SK-N-SH (cell line): ENCODE results near the gene PSMD14. TPM values are rescaled to one million over a fixed set of nuclear protein-coding genes. Genes with fewer than 3 reads are reported as not detected.
"Not testable (repeated sequence)": the region's sequence is repeated elsewhere in the genome, so short reads cannot be mapped to it uniquely, and the experiment has no call there.

Experiments
- CTCF ChIA-PET: fragments of 300-600, 350-600 bp; formaldehyde crosslinking; extraction: SDS; loops from one replicate; lab custom pipeline; 2021; lab: Yijun Ruan, JAX
- POLR2A ChIA-PET: fragments of 350-600 bp; sonication (Branson Sonifier 250); formaldehyde crosslinking; extraction: SDS; loops from one replicate; lab custom pipeline; 2020; ENCODE audit warnings: antibody characterized with exemption, inconsistent platforms; lab: Yijun Ruan, JAX
- DNase-seq: peaks from one replicate; pipeline ENCODE4 v3.0.0; 2012
- H2AFZ ChIP-seq: fragments of 200-600 bp; sonication (generic); 2 replicates; pipeline ENCODE4 v1.8.1; 2016; ENCODE audit warnings: antibody characterized with exemption, mild to moderate bottlenecking, low read depth
- H3F3A ChIP-seq: fragments of 200-600 bp; sonication (generic); replicated peaks from 2 replicates; pipeline ENCODE3; 2016; ENCODE audit warnings: antibody characterized with exemption, mild to moderate bottlenecking; ENCODE audit not compliant: insufficient read depth
- H3K27ac ChIP-seq, 2 experiments: fragments of 200-500 bp in 1 of 2; fragments of 200-600 bp in 1 of 2; sonication (Bioruptor generic) in 1 of 2; sonication (generic), shearing (Covaris generic) in 1 of 2; 2 replicates each; pipeline versions ENCODE4 v1.5.1 to v1.6.1; 2014 to 2016; ENCODE audit warnings: low read depth in 2 of 2, inconsistent platforms in 1 of 2, low read length in 1 of 2, mild to moderate bottlenecking in 1 of 2, mixed read lengths in 1 of 2
- H3K27me3 ChIP-seq: fragments of 200-600 bp; sonication (generic), shearing (Covaris generic); 2 replicates; pipeline ENCODE4 v1.6.1; 2016; ENCODE audit warnings: mixed run types; ENCODE audit not compliant: insufficient read depth
- H3K36me3 ChIP-seq, 2 experiments: fragments of 200-500 bp in 1 of 2; fragments of 200-600 bp in 1 of 2; sonication (Bioruptor generic) in 1 of 2; sonication (generic) in 1 of 2; replicated peaks in 1 of 2; 2 replicates each; pipeline versions ENCODE3 to v1.5.1; 2014 to 2016; ENCODE audit warnings: low read length in 1 of 2, mild to moderate bottlenecking in 1 of 2; ENCODE audit not compliant: insufficient read depth in 2 of 2, control insufficient read depth in 1 of 2
- H3K4me1 ChIP-seq, 2 experiments: fragments of 200-500 bp in 1 of 2; fragments of 200-600 bp in 1 of 2; sonication (Bioruptor generic) in 1 of 2; sonication (generic), shearing (Covaris generic) in 1 of 2; 2 replicates each; pipeline versions ENCODE4 v1.5.1 to v1.6.1; 2014 to 2016; ENCODE audit warnings: low read depth in 1 of 2, low read length in 1 of 2, mixed run types in 1 of 2; ENCODE audit not compliant: insufficient read depth in 2 of 2, control insufficient read depth in 1 of 2
- H3K4me2 ChIP-seq: fragments of 200-600 bp; sonication (generic), shearing (Covaris generic); 2 replicates; pipeline ENCODE4 v1.6.1; 2017; ENCODE audit warnings: mixed run types
- H3K4me3 ChIP-seq, 2 experiments: fragments of 200-500 bp in 1 of 2; fragments of 200-600 bp in 1 of 2; sonication (Bioruptor generic) in 1 of 2; sonication (generic), shearing (Covaris generic) in 1 of 2; 2 replicates each; pipeline versions ENCODE4 v1.5.1 to v1.8.1; 2014 to 2016; ENCODE audit warnings: low read depth in 2 of 2, inconsistent platforms in 1 of 2, low read length in 1 of 2, mild to moderate bottlenecking in 1 of 2, mixed read lengths in 1 of 2, moderate library complexity in 1 of 2
- H3K79me2 ChIP-seq: fragments of 200-600 bp; sonication (generic); 2 replicates; pipeline ENCODE4 v1.8.1; 2017; ENCODE audit warnings: mild to moderate bottlenecking; ENCODE audit not compliant: insufficient read depth
- H3K9ac ChIP-seq: fragments of 200-600 bp; sonication (generic); 2 replicates; pipeline ENCODE4 v1.6.1; 2017; ENCODE audit warnings: mixed run types
- H3K9me2 ChIP-seq: fragments of 200-600 bp; sonication (generic); 2 replicates; pipeline ENCODE4 v1.6.1; 2017; ENCODE audit warnings: mixed run types
- H3K9me3 ChIP-seq: fragments of 200-600 bp; sonication (generic); 2 replicates; pipeline ENCODE4 v1.6.1; 2017; ENCODE audit warnings: mixed run types, mild to moderate bottlenecking, moderate library complexity
- H4K20me1 ChIP-seq: fragments of 200-600 bp; sonication (generic); 2 replicates; pipeline ENCODE4 v1.6.1; 2017; ENCODE audit warnings: mild to moderate bottlenecking, mixed run types; ENCODE audit not compliant: insufficient read depth
- CTCF ChIP-seq: fragments of 200-600 bp; sonication (generic); IDR thresholded peaks from 2 replicates; pipeline ENCODE4 v1.6.1; 2017; ENCODE audit warnings: antibody characterized with exemption, mild to moderate bottlenecking, moderate library complexity
- RAD21 ChIP-seq: IDR thresholded peaks from 2 replicates; pipeline ENCODE4 v1.6.1; 2012; ENCODE audit warnings: mild to moderate bottlenecking, low read length
- WGBS: methylation state at CpG from one replicate; pipeline ENCODE4 v1.1.6; 2017; ENCODE audit warnings: low lambda C conversion rate; 5-methylcytosine and 5-hydroxymethylcytosine counted together
- polyA plus RNA-seq, 3 experiments: library from polyadenylated mRNA; depleted of rRNA; stranded (reverse); fragments of >200 nt; gene quantifications; 2 replicates each; pipeline ENCODE4 v1.2.3, GENCODE V29; 2012

PSMD14 gene
- polyA plus RNA-seq, 1 of the 3 experiments (the other 2 are of a cell fraction): 50.4 TPM

- CTCF ChIA-PET: interaction anchor here (0.8 to 1.8 kb wide), 4 partner anchors 28 to 298 kb away, joined by 3 to 7 read pairs (median 4); partner anchors contain the start of gene PSMD14
- H4K20me1 ChIP-seq, POLR2A ChIA-PET, H3K4me3 ChIP-seq, H3K4me2 ChIP-seq, H3F3A ChIP-seq, H3K4me1 ChIP-seq, H3K9me2 ChIP-seq, H3K27ac ChIP-seq, H3K9me3 ChIP-seq, H2AFZ ChIP-seq: not testable (repeated sequence)
- peak; percentile 13 for DNase-seq
- TF ChIP-seq RAD21 (peak; percentile 57), CTCF (peak; percentile 45)
- TF ChIP-seq, all 33 proteins: peak for 2; not testable (repeated sequence) for 31
- H3K27me3 ChIP-seq: peaks cover 13% of the 10 kb centered on the region
- WGBS: 53% methylated on average over 18 of the region's 18 CpGs
- H3K79me2 ChIP-seq, H3K9ac ChIP-seq, H3K36me3 ChIP-seq: not testable (repeated sequence)
Measured at GRCh38 chr2:161280906-161281323, 27.3 kb upstream of the PSMD14 start.

- H3F3A ChIP-seq, DNase-seq, H4K20me1 ChIP-seq, H3K4me3 ChIP-seq, H3K4me1 ChIP-seq, POLR2A ChIA-PET, H3K9ac ChIP-seq, H3K79me2 ChIP-seq, H3K36me3 ChIP-seq, H3K4me2 ChIP-seq, H3K9me3 ChIP-seq, H2AFZ ChIP-seq, H3K9me2 ChIP-seq, H3K27ac ChIP-seq: not testable (repeated sequence)
- peaks cover 13% of the 10 kb centered on the region for H3K27me3 ChIP-seq
- WGBS: 76% methylated on average over 11 of the region's 11 CpGs
- CTCF ChIA-PET: interaction anchor here (0.8 to 1.8 kb wide), 5 partner anchors 8 to 297 kb away, joined by 3 to 7 read pairs (median 4); partner anchors contain the start of gene PSMD14
Measured at GRCh38 chr2:161281615-161282310, 26.5 kb upstream of the PSMD14 start.

DNA sequence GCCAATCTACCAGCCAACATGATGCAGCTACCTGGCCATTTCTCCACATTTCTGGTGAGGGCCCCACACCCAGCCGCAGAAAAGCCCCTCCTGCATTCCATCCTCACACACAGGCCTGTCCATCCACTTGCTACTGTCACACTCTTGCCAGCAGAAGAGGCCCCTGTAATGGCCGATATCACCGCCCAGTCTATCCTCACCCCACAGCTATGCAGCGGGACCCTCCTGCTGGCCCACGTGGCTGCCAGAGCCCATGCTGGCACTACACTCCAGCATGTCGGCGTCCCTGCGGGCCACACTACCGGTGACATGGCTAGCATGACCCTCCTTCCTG, 25.9 kb upstream of the PSMD14 start:
- H3K4me2 ChIP-seq, DNase-seq, H3K4me3 ChIP-seq, POLR2A ChIA-PET, H3K4me1 ChIP-seq, H3K9me2 ChIP-seq, H2AFZ ChIP-seq, H3K79me2 ChIP-seq, H3K9ac ChIP-seq, H3F3A ChIP-seq, H3K27ac ChIP-seq, H3K36me3 ChIP-seq, H4K20me1 ChIP-seq, H3K9me3 ChIP-seq: not testable (repeated sequence)
- WGBS: 57% methylated on average over 9 of the region's 9 CpGs
- H3K27me3 ChIP-seq: peaks cover 13% of the 10 kb centered on the region
- CTCF ChIA-PET: interaction anchor here (1.1 kb wide), 1 partner anchor 9 kb away, joined by 3 read pairs; no protein-coding TSS in a partner anchor
